Prostate gland (tissue), 2 donors: ENCODE results near the gene RAD21L1.

Experiments
- CTCF ChIP-seq, 4 experiments: fragments of 200-600 bp in 2 of 4; fragments of 450-650 bp in 2 of 4; sonication (generic) in 2 of 4; IDR thresholded peaks; 1 replicate in 3 of 4; 2 replicates in 1 of 4; pipeline ENCODE4 v1.5.1; 2016 to 2019; ENCODE audit warnings: antibody characterized with exemption in 4 of 4, mild to moderate bottlenecking in 2 of 4, moderate library complexity in 2 of 4
- POLR2A ChIP-seq: fragments of 450-650 bp; IDR thresholded peaks from one replicate; pipeline ENCODE4 v1.6.1; 2016; ENCODE audit warnings: antibody characterized with exemption, mild to moderate bottlenecking
- POLR2AphosphoS5 ChIP-seq: sonication (generic); formaldehyde crosslinking; IDR thresholded peaks from one replicate; pipeline ENCODE4 v1.6.1; 2017; ENCODE audit warnings: antibody characterized with exemption

- no peak for TF ChIP-seq POLR2A
- no peak for TF ChIP-seq POLR2AphosphoS5
- no peak for TF ChIP-seq CTCF (IDR thresholded peaks at IDR 0.05)
These were observed 6.7 kb downstream of the RAD21L1 start for GRCh38 chr20:1232286-1233111.
